HepG2 (cell line): ENCODE data around the gene MTIF2. TPM values are rescaled to one million over a fixed set of nuclear protein-coding genes. Genes with fewer than 3 reads are reported as not detected.

ENCODE experiments used
- DBP ChIP-seq: sonication (generic); formaldehyde crosslinking; IDR thresholded peaks from 2 replicates; pipeline ENCODE4 v1.4.0; 2020; ENCODE audit warnings: missing genetic modification reagents; ENCODE audit errors: not compliant biosample characterization
- E2F2 ChIP-seq: sonication (generic); formaldehyde crosslinking; IDR thresholded peaks from 2 replicates; pipeline ENCODE4 v1.4.0; 2020; ENCODE audit warnings: missing genetic modification reagents, borderline replicate concordance
- HIC2 ChIP-seq: sonication (generic); formaldehyde crosslinking; IDR thresholded peaks from 2 replicates; pipeline ENCODE4 v1.9.0; 2022; ENCODE audit warnings: low read depth, missing genetic modification reagents
- HOXA5 ChIP-seq: sonication (generic); formaldehyde crosslinking; IDR thresholded peaks from 2 replicates; pipeline ENCODE4 v1.4.0; 2020; ENCODE audit warnings: missing genetic modification reagents
- RERE ChIP-seq: IDR thresholded peaks from 2 replicates; pipeline ENCODE4 v1.6.1; 2016; ENCODE audit warnings: low read depth, missing genetic modification reagents, missing compliant biosample characterization
- TCF7L2 ChIP-seq: IDR thresholded peaks from 2 replicates; pipeline ENCODE4 v1.6.1; 2011; ENCODE audit warnings: mild to moderate bottlenecking, low read depth, low read length, moderate library complexity
- TOE1 ChIP-seq: sonication (generic); formaldehyde crosslinking; IDR thresholded peaks from 2 replicates; pipeline ENCODE4 v1.4.0; 2020; ENCODE audit warnings: mild to moderate bottlenecking, missing genetic modification reagents
- ZFP90 ChIP-seq: sonication (generic); formaldehyde crosslinking; IDR thresholded peaks from 2 replicates; pipeline ENCODE4 v1.8.0; 2022; ENCODE audit warnings: missing genetic modification reagents, mild to moderate bottlenecking, inconsistent platforms, borderline replicate concordance
- ZNF30 ChIP-seq: sonication (generic); formaldehyde crosslinking; IDR thresholded peaks from 2 replicates; pipeline ENCODE4 v1.5.0; 2020; ENCODE audit warnings: mild to moderate bottlenecking, missing genetic modification reagents
- ZNF616 ChIP-seq: sonication (generic); formaldehyde crosslinking; IDR thresholded peaks from 2 replicates; pipeline ENCODE4 v1.5.0; 2020; ENCODE audit warnings: low read depth, mild to moderate bottlenecking, missing genetic modification reagents
- ZNF878 ChIP-seq: sonication (generic); formaldehyde crosslinking; IDR thresholded peaks from 2 replicates; pipeline ENCODE4 v1.8.1; 2023; ENCODE audit warnings: mild to moderate bottlenecking, missing genetic modification reagents, moderate library complexity
- polyA plus RNA-seq, 8 experiments: library from polyadenylated mRNA; depleted of rRNA in 3 of 8; stranded (reverse) in 7 of 8; unstranded in 1 of 8; fragments of >200 nt; fragmentation: Illumina TruSeq in 4 of 8; extraction: Trizol in 4 of 8; gene quantifications; 2 replicates each; pipeline versions ENCODE4 v1.2.1 to v1.2.3, GENCODE V29; 2011 to 2016; ENCODE audit warnings: low read depth in 4 of 8, missing spikeins in 1 of 8, mixed read lengths in 1 of 8; ENCODE audit not compliant: insufficient read depth in 1 of 8
- total RNA-seq, 5 experiments: library from RNA; depleted of rRNA; stranded (reverse); fragments of >200 nt; fragmentation: Illumina TruSeq; extraction: Trizol; gene quantifications; 2 replicates each; pipeline ENCODE4 v1.2.3, GENCODE V29; 2016; ENCODE audit warnings: low read depth in 1 of 5

Gene MTIF2
- total and polyA plus RNA-seq, 2 of the 13 experiments (the other 11 are each of a cell fraction or from before 2014, with no cell fraction given), result 32.1 to 92.1 TPM

GRCh38 chr2:55268907-55269644 is at the start of gene MTIF2 (continued):
- TF ChIP-seq DBP (CRISPR knock-in tag), result peak; percentile 88
- TF ChIP-seq ZNF878 (CRISPR knock-in tag), result peak; percentile 99
- TF ChIP-seq ZNF30 (CRISPR knock-in tag), result peak; percentile 85; the same call in 1 of the 2 replicates
- TF ChIP-seq HIC2 (CRISPR knock-in tag), result no peak
- TF ChIP-seq RERE (CRISPR knock-in tag), result peak; percentile 76; the same call in 1 of the 2 replicates
- peak; percentile 93 for TF ChIP-seq ZFP90
- TF ChIP-seq TOE1 (CRISPR knock-in tag), result 0 out of 2 replicates have a peak, but pooled peaks have one; percentile 91
- TF ChIP-seq HOXA5 (CRISPR knock-in tag), result peak; percentile 98
- peak; percentile 95 for TF ChIP-seq ZNF616 (CRISPR knock-in tag)
- peak; percentile 74; the same call in 1 of the 2 replicates for TF ChIP-seq E2F2
- no peak for TF ChIP-seq TCF7L2
